ENCODE data around the gene NGF. TPM values are rescaled to one million over a fixed set of nuclear protein-coding genes. Genes with fewer than 3 reads are reported as not detected.
"Not testable (repeated sequence)": the region's sequence is repeated elsewhere in the genome, so short reads cannot be mapped to it uniquely, and the experiment has no call there.

Gene NGF
- polyA plus RNA-seq, 3 donors: not detected

- no peaks in the 10 kb centered on the region for H3K27me3 ChIP-seq (ENCODE audit: control insufficient read depth in 2 of 2, insufficient read depth in 2 of 2, low read length in 2 of 2)
- Mint-ChIP-seq H3K27me3 (ENCODE audit: low read depth in 3 of 3) (peaks cover 1 to 4% (median 2%) of the 10 kb centered on the region in 3 donors), H3K4me1 (no peaks in the 10 kb centered on the region), H3K9me3 (peaks cover 0 to 2% (median 0%) of the 10 kb centered on the region in 7 donors), H3K36me3 (no peaks in the 10 kb centered on the region), H3K4me3 (no peak overlapping the region), H3K27ac (no peak overlapping the region)
- no peak overlapping the region for H2AFZ ChIP-seq (ENCODE audit: insufficient read depth, low read depth, low read length, poor library complexity, severe bottlenecking)
- H4K20me1 ChIP-seq (ENCODE audit: insufficient read depth, low read length): no peaks in the 10 kb centered on the region
- WGBS (ENCODE audit: insufficient coverage): 100% methylated on average over 2 of the region's 2 CpGs
- no peaks in the 10 kb centered on the region for H3K4me1 ChIP-seq (ENCODE audit: control insufficient read depth in 1 of 2, insufficient read depth in 2 of 2, low read length in 2 of 2)
- no peaks in the 10 kb centered on the region for H3K36me3 ChIP-seq (replicated peaks in 1 of 2; ENCODE audit: control insufficient read depth in 1 of 2, insufficient read depth in 2 of 2, low read length in 2 of 2)
- H3K79me2 ChIP-seq (ENCODE audit: insufficient read depth, low read length): no peaks in the 10 kb centered on the region
- H3K27ac ChIP-seq (ENCODE audit: low read depth in 1 of 2, low read length in 2 of 2): no peak overlapping the region
- intact Hi-C loops (cut with micrococcal nuclease): no loop called here
- H3K4me2 ChIP-seq (replicated peaks; ENCODE audit: extremely low read depth, low read length, poor library complexity, severe bottlenecking): no peak overlapping the region
- no peaks in the 10 kb centered on the region for H3K9me3 ChIP-seq (replicated peaks in 1 of 2; ENCODE audit: control insufficient read depth in 1 of 2, insufficient read depth in 1 of 2, low read length in 2 of 2)
- H3K9ac ChIP-seq (ENCODE audit: insufficient read depth, low read length, poor library complexity, severe bottlenecking): no peak overlapping the region
- DNase-seq: no peak
- no peak for TF ChIP-seq CTCF (IDR thresholded peaks at IDR 0.05)
- H3K4me3 ChIP-seq (replicated peaks in 1 of 3; ENCODE audit: low read depth in 2 of 3, low read length in 3 of 3): no peak overlapping the region
Observed at GRCh38 chr1:115310581-115311473, 27.2 kb downstream of the NGF start.

GRCh38 chr1:115309504-115309903 is 28.5 kb downstream of the NGF start:
- H3K4me3 ChIP-seq (replicated peaks in 1 of 3; ENCODE audit: low read depth in 2 of 3, low read length in 3 of 3); H3K4me3 Mint-ChIP-seq; H3K27me3 ChIP-seq (ENCODE audit: control insufficient read depth in 2 of 2, insufficient read depth in 2 of 2, low read length in 2 of 2); intact Hi-C loops (cut with micrococcal nuclease); H3K27me3 Mint-ChIP-seq (ENCODE audit: low read depth in 3 of 3); H3K36me3 Mint-ChIP-seq; DNase-seq; H4K20me1 ChIP-seq (ENCODE audit: insufficient read depth, low read length); H3K36me3 ChIP-seq (replicated peaks in 1 of 2; ENCODE audit: control insufficient read depth in 1 of 2, insufficient read depth in 2 of 2, low read length in 2 of 2); H3K4me1 Mint-ChIP-seq; H3K4me1 ChIP-seq (ENCODE audit: control insufficient read depth in 1 of 2, insufficient read depth in 2 of 2, low read length in 2 of 2); H3K27ac Mint-ChIP-seq; H2AFZ ChIP-seq (ENCODE audit: insufficient read depth, low read depth, low read length, poor library complexity, severe bottlenecking); H3K4me2 ChIP-seq (replicated peaks; ENCODE audit: extremely low read depth, low read length, poor library complexity, severe bottlenecking); H3K27ac ChIP-seq (ENCODE audit: low read depth in 1 of 2, low read length in 2 of 2); H3K9me3 ChIP-seq (replicated peaks in 1 of 2; ENCODE audit: control insufficient read depth in 1 of 2, insufficient read depth in 1 of 2, low read length in 2 of 2); H3K9ac ChIP-seq (ENCODE audit: insufficient read depth, low read length, poor library complexity, severe bottlenecking); H3K79me2 ChIP-seq (ENCODE audit: insufficient read depth, low read length); H3K9me3 Mint-ChIP-seq: not testable (repeated sequence)

Measured in CD14-positive monocyte (primary cell).